Spleen (tissue), 7 donors: ENCODE measurements around the gene FGF21.

ENCODE experiments used
- POLR2A ChIP-seq, 3 donors: fragments of 450-650 bp; IDR thresholded peaks; one replicate each; pipeline ENCODE4 v1.5.1; 2017; ENCODE audit warnings: antibody characterized with exemption in 3 of 3, mild to moderate bottlenecking in 1 of 3
- POLR2AphosphoS5 ChIP-seq, 3 donors: sonication (generic); formaldehyde crosslinking; IDR thresholded peaks; one replicate each; pipeline ENCODE4 v1.5.1; 2017; ENCODE audit warnings: antibody characterized with exemption in 3 of 3
- TF ChIP-seq, protein P1 (sequence below), 11 experiments: fragments of 200-600 bp in 7 of 11; fragments of 450-650 bp in 4 of 11; sonication (generic) in 4 of 11; IDR thresholded peaks in 8 of 11; conservative IDR thresholded peaks in 3 of 11; 1 replicate in 7 of 11; 2 replicates in 4 of 11; pipeline versions ENCODE4 v1.4.0 to v1.8.0; 2016 to 2021; ENCODE audit warnings: antibody characterized with exemption in 11 of 11, inconsistent platforms in 4 of 11, mild to moderate bottlenecking in 1 of 11
- donor health status: DM: no; HTN: no; CAD: no; lungs with moderate emphysema.
- donor health status: DM: no; HTN: no; CAD: no.
- donor health status: DM: no; HTN: no; CAD: no.

DNA sequence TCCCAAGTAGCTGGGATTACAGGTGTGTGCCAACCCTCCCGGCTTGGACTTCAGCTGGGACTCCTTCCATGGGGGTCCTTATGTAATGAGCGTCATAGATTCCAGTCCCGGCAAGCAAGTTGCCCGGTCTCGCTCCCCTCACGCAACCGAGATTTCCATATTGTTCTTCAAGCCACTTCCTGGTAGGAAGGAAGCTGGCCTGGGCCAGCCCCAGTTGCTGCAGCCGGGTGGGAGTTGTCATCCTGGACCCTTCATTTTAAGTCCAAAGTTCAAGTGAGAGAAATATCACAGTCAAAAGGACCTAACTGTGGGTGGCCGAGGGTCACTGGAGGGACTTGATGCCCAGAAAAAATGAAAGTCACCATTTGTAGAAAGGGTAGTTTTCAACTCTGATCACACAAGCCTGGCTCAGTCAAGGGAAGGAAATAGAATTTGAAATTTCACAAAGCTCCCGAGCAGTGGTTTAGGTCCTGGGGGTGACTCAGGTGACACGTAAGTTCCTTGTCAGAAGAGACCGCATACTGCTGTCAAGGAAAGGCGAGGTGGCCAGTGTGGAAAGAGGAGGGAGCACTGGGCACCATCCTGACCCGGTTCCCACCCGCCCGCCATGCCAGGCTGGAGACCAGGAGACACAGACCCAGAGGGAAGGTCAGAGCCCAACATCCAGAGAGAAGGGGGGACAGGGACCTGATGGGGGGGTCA lies 5.3 kb downstream of the FGF21 start:
- TF ChIP-seq, protein P1, sequence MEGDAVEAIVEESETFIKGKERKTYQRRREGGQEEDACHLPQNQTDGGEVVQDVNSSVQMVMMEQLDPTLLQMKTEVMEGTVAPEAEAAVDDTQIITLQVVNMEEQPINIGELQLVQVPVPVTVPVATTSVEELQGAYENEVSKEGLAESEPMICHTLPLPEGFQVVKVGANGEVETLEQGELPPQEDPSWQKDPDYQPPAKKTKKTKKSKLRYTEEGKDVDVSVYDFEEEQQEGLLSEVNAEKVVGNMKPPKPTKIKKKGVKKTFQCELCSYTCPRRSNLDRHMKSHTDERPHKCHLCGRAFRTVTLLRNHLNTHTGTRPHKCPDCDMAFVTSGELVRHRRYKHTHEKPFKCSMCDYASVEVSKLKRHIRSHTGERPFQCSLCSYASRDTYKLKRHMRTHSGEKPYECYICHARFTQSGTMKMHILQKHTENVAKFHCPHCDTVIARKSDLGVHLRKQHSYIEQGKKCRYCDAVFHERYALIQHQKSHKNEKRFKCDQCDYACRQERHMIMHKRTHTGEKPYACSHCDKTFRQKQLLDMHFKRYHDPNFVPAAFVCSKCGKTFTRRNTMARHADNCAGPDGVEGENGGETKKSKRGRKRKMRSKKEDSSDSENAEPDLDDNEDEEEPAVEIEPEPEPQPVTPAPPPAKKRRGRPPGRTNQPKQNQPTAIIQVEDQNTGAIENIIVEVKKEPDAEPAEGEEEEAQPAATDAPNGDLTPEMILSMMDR (IDR thresholded peaks at IDR 0.05 in 8 of 11, conservative IDR thresholded peaks at IDR 0.05 in 3 of 11) = no peak
- no peak for TF ChIP-seq POLR2A (IDR thresholded peaks at IDR 0.05)
- peak in 2 of 3 donors; percentile 40 to 45 for TF ChIP-seq POLR2AphosphoS5 (IDR thresholded peaks at IDR 0.05)
